ENCODE results near the gene GDPD5. TPM values are rescaled to one million over a fixed set of nuclear protein-coding genes. Genes with fewer than 3 reads are reported as not detected.
A peak's percentile ranks its signal among the peaks of the same experiment; 100 is the strongest.

GDPD5 gene
- total RNA-seq, 1 donor from 2014 or later, result 2.1 TPM

GRCh38 chr11:75534259-75535069 lies 8.7 kb upstream of the GDPD5 start:
- FAIRE-seq (no peak), DNase-seq (ENCODE audit: low read depth) (peak; percentile 24)
- Histone ChIP-seq H3K36me3 (ENCODE audit: control insufficient read depth, insufficient read depth, low read length) (no peaks in the 10 kb centered on the region), H3K27me3 (ENCODE audit: control insufficient read depth, insufficient read depth, low read length) (no peaks in the 10 kb centered on the region), H3K4me3 (ENCODE audit: low read depth, low read length) (no peak overlapping the region)
- no peak for TF ChIP-seq CTCF (IDR thresholded peaks at IDR 0.05; ENCODE audit: insufficient read depth, low read length, severe bottlenecking)

GRCh38 chr11:75533896-75534258 lies 8.1 kb upstream of the GDPD5 start:
- FAIRE-seq, result no peak
- no peak for DNase-seq (ENCODE audit: low read depth)
- H3K4me3 ChIP-seq (ENCODE audit: low read depth, low read length), result no peak overlapping the region
- TF ChIP-seq CTCF (IDR thresholded peaks at IDR 0.05; ENCODE audit: insufficient read depth, low read length, severe bottlenecking), result no peak
- H3K27me3 ChIP-seq (ENCODE audit: control insufficient read depth, insufficient read depth, low read length), result no peaks in the 10 kb centered on the region
- H3K36me3 ChIP-seq (ENCODE audit: control insufficient read depth, insufficient read depth, low read length), result no peaks in the 10 kb centered on the region

GRCh38 chr11:75532200-75533048 lies 6.7 kb upstream of the GDPD5 start:
- Histone ChIP-seq H3K27me3 (ENCODE audit: control insufficient read depth, insufficient read depth, low read length) (no peaks in the 10 kb centered on the region), H3K4me3 (ENCODE audit: low read depth, low read length) (no peak overlapping the region), H3K36me3 (ENCODE audit: control insufficient read depth, insufficient read depth, low read length) (no peaks in the 10 kb centered on the region)
- peak; percentile 63 for DNase-seq (ENCODE audit: low read depth)
- TF ChIP-seq CTCF (IDR thresholded peaks at IDR 0.05; ENCODE audit: insufficient read depth, low read length, severe bottlenecking), result peak; percentile 77
- no peak for FAIRE-seq

GRCh38 chr11:75531325-75531724 lies 5.6 kb upstream of the GDPD5 start:
- H3K4me3 ChIP-seq (ENCODE audit: low read depth, low read length), result no peak overlapping the region
- DNase-seq (ENCODE audit: low read depth) (no peak), FAIRE-seq (no peak)
- no peaks in the 10 kb centered on the region for H3K27me3 ChIP-seq (ENCODE audit: control insufficient read depth, insufficient read depth, low read length)
- TF ChIP-seq CTCF (IDR thresholded peaks at IDR 0.05; ENCODE audit: insufficient read depth, low read length, severe bottlenecking), result no peak
- H3K36me3 ChIP-seq (ENCODE audit: control insufficient read depth, insufficient read depth, low read length), result no peaks in the 10 kb centered on the region

- no peaks in the 10 kb centered on the region for H3K27me3 ChIP-seq (ENCODE audit: control insufficient read depth, insufficient read depth, low read length)
- FAIRE-seq (no peak), DNase-seq (ENCODE audit: low read depth) (no peak)
- no peaks in the 10 kb centered on the region for H3K36me3 ChIP-seq (ENCODE audit: control insufficient read depth, insufficient read depth, low read length)
- no peak for TF ChIP-seq CTCF (IDR thresholded peaks at IDR 0.05; ENCODE audit: insufficient read depth, low read length, severe bottlenecking)
- no peak overlapping the region for H3K4me3 ChIP-seq (ENCODE audit: low read depth, low read length)
Measured at GRCh38 chr11:75530577-75530976, 4.8 kb upstream of the GDPD5 start.
